OCI-LY7 (cell line): Measurements from ENCODE around the gene HIVEP3. TPM values are rescaled to one million over a fixed set of nuclear protein-coding genes. Genes with fewer than 3 reads are reported as not detected.

Source experiments
- BruUV-seq: library from RNA; stranded (reverse); fragments of 400-500 nt; replicated peaks from 2 replicates; lab custom pipeline; 2021; lab: Mats Ljungman, UMichigan
- CTCF ChIA-PET: fragments of 300-600 bp; sonication (Branson Sonifier 250); formaldehyde crosslinking; loops from one replicate; lab custom pipeline; 2022; ENCODE audit warnings: antibody characterized with exemption; ENCODE audit not compliant: unreplicated experiment; lab: Charles Lee
- POLR2A ChIA-PET: fragments of 300-600 bp; sonication (Branson Sonifier 250); formaldehyde crosslinking; loops from one replicate; lab custom pipeline; 2022; ENCODE audit warnings: antibody characterized with exemption; lab: Charles Lee
- DNase-seq: peaks from one replicate; pipeline ENCODE4 v3.0.0-alpha.2; 2015; ENCODE audit warnings: low spot score
- H2AFZ ChIP-seq: fragments of 200-600 bp; sonication (generic), shearing (Covaris generic); 2 replicates; pipeline ENCODE4 v1.6.1; 2014; ENCODE audit warnings: mild to moderate bottlenecking, antibody characterized with exemption, low read length, moderate library complexity
- H3K27ac ChIP-seq: fragments of 200-600 bp; sonication (generic); 2 replicates; pipeline ENCODE4 v1.5.1; 2014; ENCODE audit warnings: mixed run types, low read depth, mild to moderate bottlenecking, moderate library complexity, low read length, inconsistent platforms; ENCODE audit not compliant: poor library complexity, severe bottlenecking
- H3K36me3 ChIP-seq: fragments of 200-600 bp; sonication (generic); 2 replicates; pipeline ENCODE4 v1.6.1; 2014; ENCODE audit warnings: mild to moderate bottlenecking, antibody characterized with exemption, low read length, moderate library complexity, mixed read lengths; ENCODE audit not compliant: insufficient read depth
- H3K4me1 ChIP-seq: fragments of 200-600 bp; sonication (generic); 2 replicates; pipeline ENCODE4 v1.5.1; 2014; ENCODE audit warnings: mild to moderate bottlenecking, low read length; ENCODE audit not compliant: insufficient read depth, poor library complexity, severe bottlenecking
- H3K4me2 ChIP-seq: fragments of 200-600 bp; sonication (generic); 2 replicates; pipeline ENCODE4 v1.6.1; 2014; ENCODE audit warnings: mild to moderate bottlenecking, low read length
- H3K4me3 ChIP-seq: fragments of 200-600 bp; sonication (generic); 2 replicates; pipeline ENCODE4 v1.5.1; 2014; ENCODE audit warnings: mild to moderate bottlenecking, low read depth, low read length; ENCODE audit not compliant: poor library complexity, severe bottlenecking
- H3K79me2 ChIP-seq: fragments of 200-600 bp; sonication (generic); 2 replicates; pipeline ENCODE4 v1.6.1; 2016; ENCODE audit warnings: low read depth, mild to moderate bottlenecking, low read length, moderate library complexity, mixed read lengths; ENCODE audit not compliant: insufficient read depth
- H3K9me2 ChIP-seq: fragments of 200-600 bp; sonication (generic); 2 replicates; pipeline ENCODE4 v1.6.1; 2016; ENCODE audit warnings: mild to moderate bottlenecking, low read length, mixed read lengths; ENCODE audit not compliant: insufficient read depth
- H3K9me3 ChIP-seq: fragments of 200-600 bp; sonication (generic); 2 replicates; pipeline ENCODE4 v1.6.1; 2014; ENCODE audit warnings: mild to moderate bottlenecking, mixed run types, low read length, mixed read lengths
- H4K20me1 ChIP-seq: fragments of 200-600 bp; sonication (generic); 2 replicates; pipeline ENCODE4 v1.6.1; 2014; ENCODE audit warnings: mild to moderate bottlenecking, antibody characterized with exemption, low read length, moderate library complexity, mixed read lengths; ENCODE audit not compliant: insufficient read depth
- CTCF ChIP-seq: fragments of 200-600 bp; sonication (generic); conservative IDR thresholded peaks from 2 replicates; pipeline ENCODE4 v1.5.1; 2014; ENCODE audit warnings: mild to moderate bottlenecking, antibody characterized with exemption, low read length, moderate library complexity, mixed read lengths
- EZH2phosphoT487 ChIP-seq: fragments of 200-600 bp; sonication (generic); IDR thresholded peaks from 2 replicates; pipeline ENCODE4 v1.6.1; 2018; ENCODE audit warnings: low read depth, borderline replicate concordance, mild to moderate bottlenecking, mixed run types, antibody characterized with exemption, low read length, moderate library complexity, mixed read lengths
- intact Hi-C: fragments of 100-400 bp; cut with micrococcal nuclease; formaldehyde crosslinking; loops from one replicate; pipeline ENCODE4 v1.10.0; 2022; ENCODE audit not compliant: unreplicated experiment
- total RNA-seq, 2 experiments: library from RNA; depleted of rRNA in 1 of 2; stranded (reverse); fragments of >200 nt in 1 of 2; shearing (Covaris generic) in 1 of 2; gene quantifications; 2 replicates each; pipeline ENCODE4 v1.2.3, GENCODE V29; 2014 to 2022

The HIVEP3 gene
- total RNA-seq, 2 experiments from 2014 or later: 0.53 to 0.60 TPM

GRCh38 chr1:41515131-41515678 is 403.5 kb downstream of the HIVEP3 start:
- Histone ChIP-seq H2AFZ (no peak overlapping the region), H3K79me2 (no peaks in the 10 kb centered on the region), H4K20me1 (no peaks in the 10 kb centered on the region), H3K4me3 (no peak overlapping the region), H3K4me1 (no peaks in the 10 kb centered on the region), H3K27ac (no peak overlapping the region), H3K9me3 (no peaks in the 10 kb centered on the region), H3K9me2 (no peaks in the 10 kb centered on the region), H3K36me3 (no peaks in the 10 kb centered on the region), H3K4me2 (no peak overlapping the region)
- intact Hi-C loops: loop anchor here (10.0 kb wide), 1 partner anchor 350 kb away; no protein-coding TSS in a partner anchor
- DNase-seq: no peak
- TF ChIP-seq CTCF: no peak
- TF ChIP-seq EZH2phosphoT487: no peak
- CTCF ChIA-PET: no interaction called here
- POLR2A ChIA-PET: no interaction called here
- no TSS peak for BruUV-seq

GRCh38 chr1:41514381-41514780 is 404.3 kb downstream of the HIVEP3 start:
- Histone ChIP-seq H3K79me2 (no peaks in the 10 kb centered on the region), H3K4me3 (no peak overlapping the region), H3K9me3 (no peaks in the 10 kb centered on the region), H3K4me1 (no peaks in the 10 kb centered on the region), H3K36me3 (no peaks in the 10 kb centered on the region), H3K4me2 (no peak overlapping the region), H2AFZ (no peak overlapping the region), H4K20me1 (no peaks in the 10 kb centered on the region), H3K27ac (no peak overlapping the region), H3K9me2 (no peaks in the 10 kb centered on the region)
- CTCF ChIA-PET: no interaction called here
- TF ChIP-seq EZH2phosphoT487: no peak
- TF ChIP-seq CTCF: no peak
- DNase-seq: no peak
- intact Hi-C loops: loop anchor here (10.0 kb wide), 1 partner anchor 350 kb away; no protein-coding TSS in a partner anchor
- BruUV-seq: no TSS peak
- POLR2A ChIA-PET: no interaction called here

- H3K4me3 ChIP-seq: no peak overlapping the region
- no TSS peak for BruUV-seq
- ChIA-PET POLR2A (no interaction called here), CTCF (no interaction called here)
- no peaks in the 10 kb centered on the region for H3K79me2 ChIP-seq
- H3K36me3 ChIP-seq: no peaks in the 10 kb centered on the region
- H3K4me2 ChIP-seq: no peak overlapping the region
- H3K27ac ChIP-seq: no peak overlapping the region
- no peaks in the 10 kb centered on the region for H4K20me1 ChIP-seq
- DNase-seq: no peak
- TF ChIP-seq CTCF (peak; percentile 67), EZH2phosphoT487 (no peak)
- H3K9me2 ChIP-seq: no peaks in the 10 kb centered on the region
- intact Hi-C loops: loop anchor here (10.0 kb wide), 1 partner anchor 351 kb away; no protein-coding TSS in a partner anchor
- no peaks in the 10 kb centered on the region for H3K9me3 ChIP-seq
- H2AFZ ChIP-seq: no peak overlapping the region
- no peaks in the 10 kb centered on the region for H3K4me1 ChIP-seq
Observed at GRCh38 chr1:41513383-41513735, 405.4 kb downstream of the HIVEP3 start.
